SK-N-SH (cell line): ENCODE data around the gene ST3GAL2. TPM values are rescaled to one million over a fixed set of nuclear protein-coding genes. Genes with fewer than 3 reads are reported as not detected.
"Not testable (repeated sequence)": the region's sequence is repeated elsewhere in the genome, so short reads cannot be mapped to it uniquely, and the experiment has no call there.

Experiments used
- CTCF ChIA-PET: fragments of 300-600, 350-600 bp; formaldehyde crosslinking; extraction: SDS; loops from one replicate; lab custom pipeline; 2021; lab: Yijun Ruan, JAX
- POLR2A ChIA-PET: fragments of 350-600 bp; sonication (Branson Sonifier 250); formaldehyde crosslinking; extraction: SDS; loops from one replicate; lab custom pipeline; 2020; ENCODE audit warnings: antibody characterized with exemption, inconsistent platforms; lab: Yijun Ruan, JAX
- DNase-seq: peaks from one replicate; pipeline ENCODE4 v3.0.0; 2012
- H2AFZ ChIP-seq: fragments of 200-600 bp; sonication (generic); 2 replicates; pipeline ENCODE4 v1.8.1; 2016; ENCODE audit warnings: antibody characterized with exemption, mild to moderate bottlenecking, low read depth
- H3F3A ChIP-seq: fragments of 200-600 bp; sonication (generic); replicated peaks from 2 replicates; pipeline ENCODE3; 2016; ENCODE audit warnings: antibody characterized with exemption, mild to moderate bottlenecking; ENCODE audit not compliant: insufficient read depth
- H3K27ac ChIP-seq, 2 experiments: fragments of 200-500 bp in 1 of 2; fragments of 200-600 bp in 1 of 2; sonication (Bioruptor generic) in 1 of 2; sonication (generic), shearing (Covaris generic) in 1 of 2; 2 replicates each; pipeline versions ENCODE4 v1.5.1 to v1.6.1; 2014 to 2016; ENCODE audit warnings: low read depth in 2 of 2, inconsistent platforms in 1 of 2, low read length in 1 of 2, mild to moderate bottlenecking in 1 of 2, mixed read lengths in 1 of 2
- H3K27me3 ChIP-seq: fragments of 200-600 bp; sonication (generic), shearing (Covaris generic); 2 replicates; pipeline ENCODE4 v1.6.1; 2016; ENCODE audit warnings: mixed run types; ENCODE audit not compliant: insufficient read depth
- H3K36me3 ChIP-seq, 2 experiments: fragments of 200-500 bp in 1 of 2; fragments of 200-600 bp in 1 of 2; sonication (Bioruptor generic) in 1 of 2; sonication (generic) in 1 of 2; replicated peaks in 1 of 2; 2 replicates each; pipeline versions ENCODE3 to v1.5.1; 2014 to 2016; ENCODE audit warnings: low read length in 1 of 2, mild to moderate bottlenecking in 1 of 2; ENCODE audit not compliant: insufficient read depth in 2 of 2, control insufficient read depth in 1 of 2
- H3K4me1 ChIP-seq, 2 experiments: fragments of 200-500 bp in 1 of 2; fragments of 200-600 bp in 1 of 2; sonication (Bioruptor generic) in 1 of 2; sonication (generic), shearing (Covaris generic) in 1 of 2; 2 replicates each; pipeline versions ENCODE4 v1.5.1 to v1.6.1; 2014 to 2016; ENCODE audit warnings: low read depth in 1 of 2, low read length in 1 of 2, mixed run types in 1 of 2; ENCODE audit not compliant: insufficient read depth in 2 of 2, control insufficient read depth in 1 of 2
- H3K4me2 ChIP-seq: fragments of 200-600 bp; sonication (generic), shearing (Covaris generic); 2 replicates; pipeline ENCODE4 v1.6.1; 2017; ENCODE audit warnings: mixed run types
- H3K4me3 ChIP-seq, 2 experiments: fragments of 200-500 bp in 1 of 2; fragments of 200-600 bp in 1 of 2; sonication (Bioruptor generic) in 1 of 2; sonication (generic), shearing (Covaris generic) in 1 of 2; 2 replicates each; pipeline versions ENCODE4 v1.5.1 to v1.8.1; 2014 to 2016; ENCODE audit warnings: low read depth in 2 of 2, inconsistent platforms in 1 of 2, low read length in 1 of 2, mild to moderate bottlenecking in 1 of 2, mixed read lengths in 1 of 2, moderate library complexity in 1 of 2
- H3K79me2 ChIP-seq: fragments of 200-600 bp; sonication (generic); 2 replicates; pipeline ENCODE4 v1.8.1; 2017; ENCODE audit warnings: mild to moderate bottlenecking; ENCODE audit not compliant: insufficient read depth
- H3K9ac ChIP-seq: fragments of 200-600 bp; sonication (generic); 2 replicates; pipeline ENCODE4 v1.6.1; 2017; ENCODE audit warnings: mixed run types
- H3K9me2 ChIP-seq: fragments of 200-600 bp; sonication (generic); 2 replicates; pipeline ENCODE4 v1.6.1; 2017; ENCODE audit warnings: mixed run types
- H3K9me3 ChIP-seq: fragments of 200-600 bp; sonication (generic); 2 replicates; pipeline ENCODE4 v1.6.1; 2017; ENCODE audit warnings: mixed run types, mild to moderate bottlenecking, moderate library complexity
- H4K20me1 ChIP-seq: fragments of 200-600 bp; sonication (generic); 2 replicates; pipeline ENCODE4 v1.6.1; 2017; ENCODE audit warnings: mild to moderate bottlenecking, mixed run types; ENCODE audit not compliant: insufficient read depth
- ELF1 ChIP-seq: IDR thresholded peaks from 2 replicates; pipeline ENCODE4 v1.4.0; 2012
- FOSL2 ChIP-seq: IDR thresholded peaks from 2 replicates; pipeline ENCODE4 v1.4.0; 2012; ENCODE audit warnings: low read depth, mild to moderate bottlenecking, moderate library complexity, borderline replicate concordance
- FOXJ3 ChIP-seq: sonication (generic); formaldehyde crosslinking; IDR thresholded peaks from 2 replicates; pipeline ENCODE4 v1.5.1; 2020; ENCODE audit warnings: mild to moderate bottlenecking, missing genetic modification reagents
- GABPA ChIP-seq: IDR thresholded peaks from 2 replicates; pipeline ENCODE4 v1.4.0; 2012; ENCODE audit warnings: low read depth, mild to moderate bottlenecking
- GATA2 ChIP-seq: sonication (generic); formaldehyde crosslinking; IDR thresholded peaks from 2 replicates; pipeline ENCODE4 v1.5.0; 2020; ENCODE audit warnings: mild to moderate bottlenecking, missing genetic modification reagents
- IRF3 ChIP-seq: fragments of 150-350 bp; IDR thresholded peaks from 2 replicates; pipeline ENCODE4 v1.6.1; 2016; ENCODE audit warnings: mild to moderate bottlenecking, low read depth, low read length
- JUND ChIP-seq: IDR thresholded peaks from 2 replicates; pipeline ENCODE4 v1.4.0; 2012
- MEF2A ChIP-seq: IDR thresholded peaks from 2 replicates; pipeline ENCODE4 v1.4.0; 2012; ENCODE audit warnings: low read depth, borderline replicate concordance
- MXI1 ChIP-seq: IDR thresholded peaks from 2 replicates; pipeline ENCODE4 v1.6.1; 2012; ENCODE audit warnings: mild to moderate bottlenecking, low read depth, low read length, improper control_type of control experiment
- POLR2AphosphoS5 ChIP-seq: IDR thresholded peaks from 2 replicates; pipeline ENCODE4 v1.6.1; 2012; ENCODE audit warnings: low read depth, low read length
- RAD21 ChIP-seq: IDR thresholded peaks from 2 replicates; pipeline ENCODE4 v1.6.1; 2012; ENCODE audit warnings: mild to moderate bottlenecking, low read length
- RCOR1 ChIP-seq: fragments of 150-350 bp; IDR thresholded peaks from 2 replicates; pipeline ENCODE4 v1.6.1; 2017; ENCODE audit warnings: antibody characterized with exemption, low read length
- TCF12 ChIP-seq: IDR thresholded peaks from 2 replicates; pipeline ENCODE4 v1.4.0; 2012
- USF1 ChIP-seq: IDR thresholded peaks from 2 replicates; pipeline ENCODE4 v1.4.0; 2012; ENCODE audit warnings: low read depth, borderline replicate concordance
- USF2 ChIP-seq: fragments of 150-350 bp; IDR thresholded peaks from 2 replicates; pipeline ENCODE4 v1.6.1; 2017; ENCODE audit warnings: antibody characterized with exemption, low read length, low read depth, borderline replicate concordance
- YY1 ChIP-seq: IDR thresholded peaks from 2 replicates; pipeline ENCODE4 v1.4.0; 2012; ENCODE audit warnings: low read depth, mild to moderate bottlenecking
- WGBS: methylation state at CpG from one replicate; pipeline ENCODE4 v1.1.6; 2017; ENCODE audit warnings: low lambda C conversion rate; 5-methylcytosine and 5-hydroxymethylcytosine counted together
- polyA plus RNA-seq, 3 experiments: library from polyadenylated mRNA; depleted of rRNA; stranded (reverse); fragments of >200 nt; gene quantifications; 2 replicates each; pipeline ENCODE4 v1.2.3, GENCODE V29; 2012
- TF ChIP-seq, protein P1 (sequence below): IDR thresholded peaks from 2 replicates; pipeline ENCODE4; 2012
- TF ChIP-seq, protein P2 (sequence below): IDR thresholded peaks from 2 replicates; pipeline ENCODE4 v1.4.0; 2012; ENCODE audit warnings: low read depth, borderline replicate concordance

Gene ST3GAL2
- polyA plus RNA-seq, 1 of the 3 experiments (the other 2 are of a cell fraction): 19.9 TPM

- TF ChIP-seq RAD21 (no peak), POLR2AphosphoS5 (no peak), MXI1 (no peak), TCF12 (no peak), FOSL2 (no peak), ELF1 (no peak), GABPA (no peak), IRF3 (no peak), MEF2A (no peak), JUND (no peak), FOXJ3 (CRISPR knock-in tag) (no peak), RCOR1 (no peak), YY1 (no peak), USF1 (no peak), USF2 (no peak), GATA2 (CRISPR knock-in tag) (no peak)
- TF ChIP-seq, protein P1, sequence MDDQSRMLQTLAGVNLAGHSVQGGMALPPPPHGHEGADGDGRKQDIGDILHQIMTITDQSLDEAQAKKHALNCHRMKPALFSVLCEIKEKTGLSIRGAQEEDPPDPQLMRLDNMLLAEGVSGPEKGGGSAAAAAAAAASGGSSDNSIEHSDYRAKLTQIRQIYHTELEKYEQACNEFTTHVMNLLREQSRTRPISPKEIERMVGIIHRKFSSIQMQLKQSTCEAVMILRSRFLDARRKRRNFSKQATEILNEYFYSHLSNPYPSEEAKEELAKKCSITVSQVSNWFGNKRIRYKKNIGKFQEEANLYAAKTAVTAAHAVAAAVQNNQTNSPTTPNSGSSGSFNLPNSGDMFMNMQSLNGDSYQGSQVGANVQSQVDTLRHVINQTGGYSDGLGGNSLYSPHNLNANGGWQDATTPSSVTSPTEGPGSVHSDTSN: no peak
- TF ChIP-seq, protein P2, sequence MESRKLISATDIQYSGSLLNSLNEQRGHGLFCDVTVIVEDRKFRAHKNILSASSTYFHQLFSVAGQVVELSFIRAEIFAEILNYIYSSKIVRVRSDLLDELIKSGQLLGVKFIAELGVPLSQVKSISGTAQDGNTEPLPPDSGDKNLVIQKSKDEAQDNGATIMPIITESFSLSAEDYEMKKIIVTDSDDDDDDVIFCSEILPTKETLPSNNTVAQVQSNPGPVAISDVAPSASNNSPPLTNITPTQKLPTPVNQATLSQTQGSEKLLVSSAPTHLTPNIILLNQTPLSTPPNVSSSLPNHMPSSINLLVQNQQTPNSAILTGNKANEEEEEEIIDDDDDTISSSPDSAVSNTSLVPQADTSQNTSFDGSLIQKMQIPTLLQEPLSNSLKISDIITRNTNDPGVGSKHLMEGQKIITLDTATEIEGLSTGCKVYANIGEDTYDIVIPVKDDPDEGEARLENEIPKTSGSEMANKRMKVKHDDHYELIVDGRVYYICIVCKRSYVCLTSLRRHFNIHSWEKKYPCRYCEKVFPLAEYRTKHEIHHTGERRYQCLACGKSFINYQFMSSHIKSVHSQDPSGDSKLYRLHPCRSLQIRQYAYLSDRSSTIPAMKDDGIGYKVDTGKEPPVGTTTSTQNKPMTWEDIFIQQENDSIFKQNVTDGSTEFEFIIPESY: no peak
- DNase-seq: no peak
Measured at GRCh38 chr16:70337814-70338213, 101.1 kb downstream of the ST3GAL2 start.

DNA sequence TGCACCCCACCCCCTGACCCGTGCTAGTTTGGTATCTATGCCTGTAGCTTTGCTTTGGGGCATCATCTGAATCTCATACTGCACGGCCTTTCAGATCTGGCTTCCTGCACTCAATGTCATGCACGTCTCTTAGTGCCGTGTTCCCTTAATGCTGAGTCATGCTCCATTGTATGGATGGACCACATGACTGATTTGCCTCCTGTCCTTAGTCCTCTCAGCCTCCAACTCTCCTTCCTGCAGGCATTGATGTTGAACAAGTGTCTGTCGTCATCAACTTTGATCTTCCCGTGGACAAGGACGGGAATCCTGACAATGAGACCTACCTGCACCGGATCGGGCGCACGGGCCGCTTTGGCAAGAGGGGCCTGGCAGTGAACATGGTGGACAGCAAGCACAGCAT, 106.2 kb downstream of the ST3GAL2 start:
- H3K4me2 ChIP-seq, H3K79me2 ChIP-seq, H4K20me1 ChIP-seq, H3K27ac ChIP-seq, H3K4me1 ChIP-seq, DNase-seq, H3F3A ChIP-seq, POLR2A ChIA-PET, H3K27me3 ChIP-seq, H3K9me2 ChIP-seq, H2AFZ ChIP-seq, H3K9me3 ChIP-seq, H3K9ac ChIP-seq, H3K4me3 ChIP-seq: not testable (repeated sequence)
- CTCF ChIA-PET: interaction anchor here (0.8 to 1.9 kb wide), 3 partner anchors 11 to 182 kb away, joined by 3 to 4 read pairs (median 3); no protein-coding TSS in a partner anchor
- H3K36me3 ChIP-seq: peaks cover 24 to 38% of the 10 kb centered on the region in 2 experiments
- WGBS: 83% methylated on average over 5 of the region's 12 CpGs

More at GRCh38 chr16:70337814-70338213, 101.1 kb downstream of the ST3GAL2 start:
- 94% methylated on average over 5 of the region's 5 CpGs for WGBS
- no peaks in the 10 kb centered on the region for H3K4me1 ChIP-seq
- POLR2A ChIA-PET: no interaction called here
- H3F3A ChIP-seq: peaks cover 4% of the 10 kb centered on the region
- H2AFZ ChIP-seq: no peak overlapping the region
- no peaks in the 10 kb centered on the region for H3K79me2 ChIP-seq
- CTCF ChIA-PET: interaction anchor here (1.1 kb wide), 1 partner anchor 12 kb away, joined by 3 read pairs; no protein-coding TSS in a partner anchor
- H4K20me1 ChIP-seq: no peaks in the 10 kb centered on the region
- H3K9me3 ChIP-seq: no peaks in the 10 kb centered on the region
- H3K9ac ChIP-seq: no peak overlapping the region
- H3K27me3 ChIP-seq: no peaks in the 10 kb centered on the region
- no peaks in the 10 kb centered on the region for H3K9me2 ChIP-seq
- H3K36me3 ChIP-seq: peaks cover 19 to 21% of the 10 kb centered on the region in 2 experiments
- H3K4me3 ChIP-seq: no peak overlapping the region
- H3K27ac ChIP-seq: no peak overlapping the region
- no peak overlapping the region for H3K4me2 ChIP-seq
